GM12864 (cell line): ENCODE results near the gene SDK2.
A peak's percentile ranks its signal among the peaks of the same experiment; 100 is the strongest.

Experiments
- DNase-seq: peaks from one replicate; pipeline ENCODE4 v3.0.0-alpha.2; 2011; ENCODE audit warnings: low read depth
- H3K4me3 ChIP-seq: 2 replicates; pipeline ENCODE4 v1.5.1; 2011; ENCODE audit warnings: mild to moderate bottlenecking, low read depth, low read length, control low read depth
- CTCF ChIP-seq: IDR thresholded peaks from 2 replicates; pipeline ENCODE4 v1.5.1; 2011; ENCODE audit warnings: low read depth, mild to moderate bottlenecking, moderate library complexity, low read length, control low read depth, inconsistent platforms; ENCODE audit errors: missing control alignments

The SDK2 gene

GRCh38 chr17:73667181-73667959 is 23.1 kb upstream of the SDK2 start:
- DNase-seq = no peak
- H3K4me3 ChIP-seq = no peak overlapping the region
- no peak for TF ChIP-seq CTCF

- H3K4me3 ChIP-seq = no peak overlapping the region
- no peak for TF ChIP-seq CTCF
- no peak for DNase-seq
These were observed 19.4 kb upstream of the SDK2 start for GRCh38 chr17:73663614-73664013.

- DNase-seq = no peak
- H3K4me3 ChIP-seq = no peak overlapping the region
- TF ChIP-seq CTCF = no peak
These were observed 16.1 kb upstream of the SDK2 start for GRCh38 chr17:73660366-73660765.

GRCh38 chr17:73658821-73659515 is 14.7 kb upstream of the SDK2 start:
- no peak overlapping the region for H3K4me3 ChIP-seq
- no peak for TF ChIP-seq CTCF
- no peak for DNase-seq

GRCh38 chr17:73657473-73658116 is 13.3 kb upstream of the SDK2 start:
- TF ChIP-seq CTCF = peak; percentile 38
- no peak overlapping the region for H3K4me3 ChIP-seq
- no peak for DNase-seq

GRCh38 chr17:73654241-73654640 is 10.0 kb upstream of the SDK2 start:
- H3K4me3 ChIP-seq = no peak overlapping the region
- no peak for DNase-seq
- TF ChIP-seq CTCF = no peak
